ENCODE data around the gene RAB11FIP5.
"Not testable (repeated sequence)": the region's sequence is repeated elsewhere in the genome, so short reads cannot be mapped to it uniquely, and the experiment has no call there.

The RAB11FIP5 gene, protein sequence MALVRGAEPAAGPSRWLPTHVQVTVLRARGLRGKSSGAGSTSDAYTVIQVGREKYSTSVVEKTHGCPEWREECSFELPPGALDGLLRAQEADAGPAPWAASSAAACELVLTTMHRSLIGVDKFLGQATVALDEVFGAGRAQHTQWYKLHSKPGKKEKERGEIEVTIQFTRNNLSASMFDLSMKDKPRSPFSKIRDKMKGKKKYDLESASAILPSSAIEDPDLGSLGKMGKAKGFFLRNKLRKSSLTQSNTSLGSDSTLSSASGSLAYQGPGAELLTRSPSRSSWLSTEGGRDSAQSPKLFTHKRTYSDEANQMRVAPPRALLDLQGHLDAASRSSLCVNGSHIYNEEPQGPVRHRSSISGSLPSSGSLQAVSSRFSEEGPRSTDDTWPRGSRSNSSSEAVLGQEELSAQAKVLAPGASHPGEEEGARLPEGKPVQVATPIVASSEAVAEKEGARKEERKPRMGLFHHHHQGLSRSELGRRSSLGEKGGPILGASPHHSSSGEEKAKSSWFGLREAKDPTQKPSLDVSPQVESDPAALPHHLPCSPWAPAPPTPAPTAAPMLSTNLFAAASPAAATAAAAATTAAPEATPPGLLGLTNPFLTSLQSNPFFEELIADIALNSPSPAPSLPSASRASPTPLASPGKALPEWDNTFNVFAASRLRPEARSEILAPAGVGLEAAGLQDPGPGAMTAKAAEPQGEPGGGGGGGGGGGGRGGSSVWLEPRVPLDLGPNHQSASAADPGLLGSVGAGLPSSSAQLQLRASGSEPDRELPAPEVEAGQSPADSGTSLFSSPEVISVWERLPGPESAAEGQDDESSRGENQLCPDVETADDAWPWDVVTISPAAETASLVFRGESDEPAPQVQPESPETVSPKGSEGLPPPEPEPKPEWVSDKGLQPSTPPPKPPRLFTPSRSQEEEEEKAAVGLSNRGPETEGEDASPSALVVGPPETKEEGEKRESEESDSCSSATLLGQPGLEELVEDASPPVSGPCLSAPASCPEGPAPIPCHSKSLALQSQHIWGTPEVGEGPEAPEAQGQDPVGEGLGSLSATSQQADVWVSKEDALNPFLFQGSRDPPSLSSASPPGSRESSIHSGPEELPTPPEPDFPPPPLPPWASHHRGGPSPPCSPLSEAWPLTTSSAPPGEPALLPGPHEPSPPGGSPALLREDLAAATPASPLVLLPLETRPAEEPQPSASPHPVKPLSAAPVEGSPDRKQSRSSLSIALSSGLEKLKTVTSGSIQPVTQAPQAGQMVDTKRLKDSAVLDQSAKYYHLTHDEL (N-terminal part only)

GRCh38 chr2:73112913-73113854, at the start of gene RAB11FIP5:
TSS of gene RAB11FIP5 (minus strand) at chr2:73112948. CDS start at chr2:73112777, 171 bp downstream.
- peak; percentile 35 to 37 for DNase-seq

DNA sequence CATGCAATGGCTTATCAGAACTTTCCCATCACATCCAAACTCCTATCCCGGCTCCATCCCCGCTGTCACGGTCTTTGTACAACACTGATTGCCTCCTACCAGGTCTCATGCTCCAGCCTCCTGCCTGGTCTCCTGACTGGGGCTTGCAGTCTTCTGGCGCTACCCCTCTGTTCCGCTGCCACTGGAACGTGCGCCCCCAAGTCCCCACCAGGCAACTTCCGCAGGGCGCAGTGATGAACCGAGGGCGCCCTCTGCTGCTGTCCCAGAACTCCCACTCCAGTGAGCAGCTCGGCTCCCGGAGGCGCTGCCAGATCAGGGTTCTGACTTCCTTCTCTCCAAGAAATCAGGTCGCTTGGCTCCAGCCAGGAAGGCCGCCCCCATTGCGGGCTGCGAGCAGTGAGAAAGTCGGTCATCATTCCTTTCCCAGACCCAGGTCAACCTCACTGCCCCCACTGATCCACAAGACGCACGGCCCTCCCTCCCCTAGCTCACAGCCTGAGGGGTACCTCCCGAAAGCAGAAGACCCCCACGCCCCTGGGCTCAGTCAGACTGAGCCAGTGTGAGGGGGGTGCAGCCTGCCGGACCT, 43.9 kb upstream of the RAB11FIP5 start:
- DNase-seq = peak; percentile 28 to 48

DNA sequence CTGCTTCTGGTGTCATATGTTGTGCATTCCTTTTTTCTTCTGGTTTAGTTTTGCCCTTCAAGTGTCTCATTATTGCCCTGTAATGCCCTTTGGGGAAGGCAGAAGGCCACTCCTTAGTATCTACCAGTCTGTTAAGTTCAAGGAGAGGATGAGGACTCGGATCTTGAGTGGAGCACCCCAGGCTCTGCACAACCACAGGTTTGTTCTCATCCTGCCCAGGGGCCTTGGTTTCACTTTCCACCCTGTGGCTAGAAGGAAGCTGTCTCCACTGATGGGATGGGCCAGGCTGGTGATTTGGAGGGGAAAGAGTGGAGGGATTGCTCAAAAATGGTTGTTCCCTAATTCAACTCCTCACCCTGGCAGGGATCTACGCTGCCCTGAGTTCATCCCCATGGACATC, 30.2 kb upstream of the RAB11FIP5 start:
- DNase-seq = no peak

DNA sequence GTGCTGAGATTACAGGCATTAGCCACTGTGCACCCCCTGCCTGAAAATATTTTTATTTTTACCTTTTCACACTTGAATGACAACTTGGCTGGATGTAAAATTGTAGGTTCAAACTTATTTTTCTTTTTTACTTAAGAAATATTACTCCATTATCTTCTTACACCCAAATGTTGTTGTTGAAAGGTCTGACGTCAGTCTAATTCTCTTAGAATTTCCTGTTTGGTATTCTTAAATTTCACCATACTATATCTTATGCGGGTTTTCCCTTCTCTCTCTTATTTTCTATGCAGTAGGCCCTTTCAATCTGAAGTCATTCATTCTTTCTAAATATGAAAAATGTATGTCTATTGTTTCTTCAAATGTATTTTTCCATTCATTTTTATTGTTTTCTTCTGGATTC, 29.1 kb upstream of the RAB11FIP5 start:
- no peak for DNase-seq

DNA sequence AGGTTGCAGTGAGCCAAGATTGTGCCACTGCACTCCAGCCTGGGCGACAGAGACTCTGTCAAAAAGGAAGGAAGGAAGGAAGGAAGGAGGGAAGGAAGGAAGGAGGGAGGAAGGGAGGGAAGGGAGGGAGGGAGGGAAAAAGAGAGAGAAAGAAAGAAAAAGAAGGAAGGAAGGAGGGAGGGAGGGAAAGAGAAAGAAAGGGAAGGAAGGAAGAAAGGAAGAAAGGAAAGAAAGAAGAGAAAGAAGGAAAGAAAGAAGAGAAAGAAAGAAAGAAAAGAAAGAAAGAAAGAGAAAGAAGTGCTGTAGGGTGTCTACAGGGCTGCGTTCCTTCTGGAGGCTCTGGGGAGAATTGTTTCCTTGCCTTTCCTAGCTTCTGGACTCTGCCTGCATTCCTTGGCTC, 22.5 kb upstream of the RAB11FIP5 start:
- no peak for DNase-seq

DNA sequence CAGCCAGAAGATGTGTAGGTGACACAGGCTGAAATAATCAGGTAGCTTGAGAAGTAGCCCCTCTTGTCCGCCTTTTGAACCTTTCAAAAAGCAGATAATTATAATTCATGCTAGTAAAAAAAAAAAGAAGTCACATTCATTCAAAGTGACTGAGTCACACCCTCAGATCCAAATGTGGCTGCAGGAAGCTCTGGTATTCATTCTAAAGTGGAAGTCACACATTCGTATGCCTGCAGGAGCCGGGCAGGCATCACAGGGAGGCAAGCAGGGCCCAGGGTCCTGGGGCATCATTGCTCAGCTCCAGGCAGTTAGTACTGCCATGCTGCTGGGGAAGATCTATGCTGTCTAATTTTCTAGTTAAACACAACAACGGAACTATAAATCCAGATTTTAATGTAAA, 21.7 kb upstream of the RAB11FIP5 start:
- no peak for DNase-seq

GRCh38 chr2:73133566-73134197, 20.9 kb upstream of the RAB11FIP5 start:
- DNase-seq = no peak

GRCh38 chr2:73131807-73132206, 19.1 kb upstream of the RAB11FIP5 start:
- DNase-seq = no peak

DNA sequence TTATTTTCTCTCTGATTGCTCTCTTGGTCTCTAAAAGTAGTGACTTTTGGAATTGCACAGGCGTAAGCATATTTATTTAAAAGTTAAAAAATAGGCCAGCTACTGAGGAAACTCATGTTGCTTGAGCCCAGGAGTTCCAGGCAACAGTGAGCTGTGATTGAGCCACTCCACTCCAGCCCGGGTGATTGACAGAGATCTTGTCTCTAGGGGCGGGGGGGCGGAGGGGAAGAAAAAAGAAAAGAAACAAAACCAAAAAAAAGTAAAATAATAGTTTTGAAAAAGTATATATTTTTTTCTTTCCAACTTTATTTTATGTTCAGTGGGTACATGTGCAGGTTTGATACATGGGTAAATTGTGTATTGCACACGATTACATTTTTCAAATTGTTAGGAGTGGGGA, 18.0 kb upstream of the RAB11FIP5 start:
- DNase-seq = no peak

DNA sequence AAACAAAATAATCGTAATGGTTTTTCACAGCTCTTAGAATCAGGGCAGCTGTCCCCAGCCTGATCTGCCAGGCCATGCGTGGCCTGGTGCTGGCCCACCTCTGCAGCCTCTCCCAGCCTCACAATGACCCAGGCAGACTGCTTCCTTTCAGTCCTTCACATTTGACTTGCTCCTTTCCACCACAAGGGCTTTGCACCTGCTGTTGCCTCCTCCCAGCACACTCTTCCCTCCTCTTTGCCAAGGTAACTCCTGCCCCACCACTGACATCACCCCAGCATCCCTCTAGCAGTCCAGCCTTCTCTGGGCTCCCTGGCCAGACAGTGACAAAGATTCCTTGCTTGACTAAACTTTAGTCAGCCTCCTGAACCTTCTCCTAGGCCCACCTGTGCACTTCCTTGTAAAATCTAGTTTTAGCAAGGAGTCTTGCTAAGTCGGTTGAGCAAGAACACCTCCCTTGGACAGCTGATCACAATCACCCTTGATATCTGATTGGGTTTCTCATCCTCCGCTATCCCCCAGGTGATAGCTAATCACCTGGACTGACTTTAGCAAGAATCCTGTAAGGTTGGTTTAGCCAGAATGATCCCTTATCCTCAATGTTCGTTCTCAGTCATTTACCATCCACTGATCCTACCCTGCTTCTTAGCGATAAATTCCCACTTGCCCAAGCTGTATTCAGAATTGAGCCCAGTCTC, 16.2 kb upstream of the RAB11FIP5 start:
- DNase-seq = no peak

- DNase-seq = no peak
Observed at GRCh38 chr2:73122536-73122935, 9.8 kb upstream of the RAB11FIP5 start.

DNA sequence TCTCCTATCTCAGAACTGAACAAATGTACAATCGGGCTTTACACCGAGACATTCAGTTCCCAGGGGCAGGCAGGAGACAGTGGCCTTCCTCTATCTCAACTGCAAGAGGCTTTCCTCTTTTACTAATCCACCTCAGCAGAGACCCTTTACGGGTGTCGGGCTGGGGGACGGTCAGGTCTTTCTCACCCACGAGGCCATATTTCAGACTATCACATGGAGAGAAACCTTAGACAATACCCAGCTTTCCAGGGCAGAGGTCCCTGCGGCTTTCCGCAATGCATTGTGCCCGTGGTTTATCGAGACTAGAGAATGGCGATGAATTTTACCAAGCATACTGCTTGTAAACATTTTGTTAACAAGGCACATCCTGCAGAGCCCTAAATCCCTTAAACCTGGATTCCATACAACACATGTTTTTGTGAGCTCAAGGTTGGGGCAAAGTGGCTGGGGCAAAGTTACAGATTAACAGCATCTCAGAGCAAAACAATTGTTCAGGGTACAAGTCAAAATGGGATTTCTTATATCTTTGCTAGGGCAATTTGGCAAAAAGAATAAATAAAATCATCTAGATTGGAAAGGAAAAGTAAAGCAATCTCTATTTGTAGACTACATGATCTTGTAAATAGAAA, 7.0 kb upstream of the RAB11FIP5 start:
- DNase-seq = not testable (repeated sequence)

- DNase-seq = no peak
Observed at GRCh38 chr2:73117441-73117840, 4.7 kb upstream of the RAB11FIP5 start.

GRCh38 chr2:73116182-73116960, 3.6 kb upstream of the RAB11FIP5 start:
- DNase-seq = no peak

GRCh38 chr2:73114273-73114867, 1.6 kb upstream of the RAB11FIP5 start:
- DNase-seq = no peak

DNA sequence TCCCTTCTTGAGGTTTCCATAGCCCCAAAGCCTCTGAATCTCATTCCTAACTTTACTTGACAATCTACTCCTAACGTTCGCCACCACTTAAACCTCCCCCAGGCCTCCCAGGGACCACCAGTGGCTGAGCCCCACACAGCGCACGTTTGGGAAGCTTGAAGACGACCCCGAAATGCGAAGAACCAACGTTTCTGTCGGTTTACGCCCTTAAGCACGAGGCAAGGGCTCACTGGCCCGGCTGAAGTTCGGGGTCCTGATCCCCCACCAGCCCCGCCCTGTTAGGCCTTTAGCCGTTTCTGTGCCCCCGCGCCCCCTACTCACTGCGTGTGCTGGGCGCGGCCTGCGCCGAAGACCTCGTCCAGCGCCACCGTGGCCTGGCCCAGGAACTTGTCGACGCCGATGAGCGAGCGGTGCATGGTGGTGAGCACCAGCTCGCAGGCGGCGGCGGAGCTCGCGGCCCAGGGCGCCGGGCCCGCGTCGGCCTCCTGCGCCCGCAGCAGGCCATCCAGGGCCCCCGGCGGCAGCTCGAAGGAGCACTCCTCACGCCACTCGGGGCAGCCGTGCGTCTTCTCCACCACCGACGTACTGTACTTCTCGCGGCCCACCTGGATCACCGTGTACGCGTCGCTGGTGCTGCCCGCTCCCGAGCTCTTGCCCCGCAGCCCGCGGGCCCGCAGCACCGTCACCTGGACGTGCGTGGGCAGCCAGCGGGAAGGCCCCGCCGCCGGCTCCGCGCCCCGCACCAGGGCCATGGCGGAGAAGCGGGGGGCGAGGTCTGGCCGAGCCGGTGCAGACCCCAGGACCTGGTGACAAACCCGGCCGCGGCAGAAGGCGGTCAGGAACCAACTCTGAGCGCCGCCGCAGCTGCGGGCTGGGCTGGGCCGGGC, 479 bp downstream of the RAB11FIP5 start:
- DNase-seq = no peak
